Dermis lymphatic vessel endothelial cell (primary cell): ENCODE results near the gene AS3MT. TPM values are rescaled to one million over a fixed set of nuclear protein-coding genes. Genes with fewer than 3 reads are reported as not detected.

Source experiments
- total RNA-seq: library from RNA; depleted of rRNA; stranded (reverse); fragments of >200 nt; gene quantifications from 2 replicates; pipeline ENCODE4 v1.2.1, GENCODE V29; 2014

AS3MT gene, protein sequence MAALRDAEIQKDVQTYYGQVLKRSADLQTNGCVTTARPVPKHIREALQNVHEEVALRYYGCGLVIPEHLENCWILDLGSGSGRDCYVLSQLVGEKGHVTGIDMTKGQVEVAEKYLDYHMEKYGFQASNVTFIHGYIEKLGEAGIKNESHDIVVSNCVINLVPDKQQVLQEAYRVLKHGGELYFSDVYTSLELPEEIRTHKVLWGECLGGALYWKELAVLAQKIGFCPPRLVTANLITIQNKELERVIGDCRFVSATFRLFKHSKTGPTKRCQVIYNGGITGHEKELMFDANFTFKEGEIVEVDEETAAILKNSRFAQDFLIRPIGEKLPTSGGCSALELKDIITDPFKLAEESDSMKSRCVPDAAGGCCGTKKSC
- 0.43 and 0.54 TPM in 2 replicates for total RNA-seq

DNA sequence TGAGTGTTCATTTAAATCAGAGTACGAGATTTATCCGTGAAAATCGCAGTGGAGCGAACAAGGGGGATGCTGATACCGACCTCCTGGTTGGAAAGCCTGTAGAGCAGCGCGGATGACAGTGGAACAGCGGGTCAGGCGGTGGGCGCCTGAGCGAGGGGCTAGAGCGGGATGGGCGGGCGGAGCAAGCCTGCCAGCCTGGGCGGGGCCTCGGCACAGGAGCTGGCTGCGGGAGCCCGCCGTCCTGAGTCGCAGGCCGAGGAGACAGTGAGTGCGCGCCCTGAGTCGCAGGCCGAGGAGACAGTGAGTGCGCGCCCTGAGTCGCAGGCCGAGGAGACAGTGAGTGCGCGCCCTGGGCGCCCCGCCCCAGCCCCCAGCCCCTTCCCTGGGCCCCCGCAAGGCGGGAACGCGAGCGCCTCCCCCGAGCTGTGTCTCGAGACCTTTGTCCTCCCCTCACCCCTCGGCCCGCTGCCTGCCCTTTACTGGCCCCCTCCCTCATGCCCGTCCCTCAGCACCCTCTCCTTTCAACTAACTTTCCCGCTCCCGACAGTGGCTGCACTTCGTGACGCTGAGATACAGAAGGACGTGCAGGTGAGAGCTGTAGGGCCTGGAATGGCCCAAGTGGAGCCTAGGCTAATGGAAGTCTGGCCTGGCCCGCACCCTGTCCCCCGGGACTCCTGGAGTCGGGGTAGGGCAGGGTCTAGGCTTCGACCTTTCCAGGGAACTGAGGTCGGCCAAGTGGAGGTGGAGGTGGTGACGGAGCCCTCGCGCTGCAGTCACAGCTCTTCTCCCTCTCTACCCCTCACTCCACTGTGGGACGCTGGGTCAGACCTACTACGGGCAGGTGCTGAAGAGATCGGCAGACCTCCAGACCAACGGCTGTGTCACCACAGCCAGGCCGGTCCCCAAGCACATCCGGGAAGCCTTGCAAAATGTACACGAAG, at the start of gene AS3MT:
TSS of gene AS3MT (plus strand) at position 213 of the 941 bp plus-strand sequence. CDS start at position 336, 123 bp downstream.

DNA sequence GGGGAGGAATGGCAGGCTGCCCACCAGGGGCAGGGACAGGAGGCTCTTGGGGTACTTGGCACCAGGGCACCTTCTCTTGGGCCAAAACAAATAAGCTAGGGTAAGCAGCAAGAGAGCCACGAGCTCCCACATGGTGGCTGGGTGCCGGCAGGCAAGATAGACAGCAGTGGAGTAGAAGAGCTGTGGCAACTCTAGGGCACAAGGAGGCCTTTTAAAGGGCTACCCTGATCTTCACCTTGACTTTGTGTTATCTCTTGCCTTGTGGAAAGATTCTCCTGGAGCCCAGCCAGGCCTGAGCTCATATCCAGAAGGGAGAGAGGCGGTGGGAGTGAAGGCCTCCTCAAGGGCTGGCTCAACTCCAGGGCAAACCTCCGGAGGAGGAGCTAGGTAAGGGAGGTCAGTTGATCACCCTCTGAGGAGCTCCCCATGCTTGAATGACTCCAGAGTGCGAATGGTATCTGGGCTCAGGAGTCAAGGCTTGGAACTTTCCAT, 32.0 kb upstream of the AS3MT start, which contains the start of gene CYP17A1:
TSS of gene CYP17A1 (minus strand) at position 184 of the 492 bp plus-strand sequence. CDS start at position 132, 52 bp downstream.

DNA sequence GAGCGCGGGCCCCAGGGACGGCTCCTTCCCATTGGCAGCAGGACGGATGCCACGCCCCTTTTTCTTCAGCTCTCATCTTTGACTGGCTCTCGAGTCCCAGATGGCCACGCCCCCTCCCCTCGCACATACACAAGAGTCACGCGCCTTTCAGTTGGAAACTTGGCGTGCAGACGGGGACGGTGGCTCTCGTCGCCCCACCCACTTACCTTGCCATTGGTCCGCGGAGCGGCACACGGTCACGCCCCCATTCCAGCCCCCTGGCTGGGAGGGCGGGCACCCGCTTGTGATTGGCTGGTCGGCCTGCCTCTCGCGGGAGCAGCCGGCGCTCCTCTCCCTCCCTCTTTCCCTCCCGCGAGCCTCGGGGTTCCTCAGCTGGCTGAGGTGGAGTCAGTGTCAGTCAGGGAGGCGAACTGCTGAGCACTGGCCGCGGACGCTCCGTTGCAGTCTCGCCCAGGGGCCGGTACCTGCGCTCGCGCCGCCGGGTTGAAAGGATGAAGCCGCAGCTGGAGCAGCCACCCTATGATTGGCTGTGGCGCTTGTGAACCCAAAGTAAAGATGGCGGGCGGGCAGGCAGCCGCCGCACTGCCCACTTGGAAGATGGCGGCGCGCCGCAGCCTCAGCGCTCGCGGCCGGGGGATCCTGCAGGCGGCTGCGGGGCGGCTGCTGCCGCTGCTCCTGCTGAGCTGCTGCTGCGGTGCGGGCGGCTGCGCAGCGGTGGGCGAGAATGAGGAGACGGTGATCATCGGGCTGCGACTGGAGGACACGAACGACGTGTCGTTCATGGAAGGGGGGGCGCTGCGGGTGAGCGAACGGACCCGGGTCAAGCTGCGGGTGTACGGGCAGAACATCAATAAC, 48.9 kb downstream of the AS3MT start, which contains the start of gene CNNM2:
TSS of gene CNNM2 (plus strand) at position 333 of the 855 bp plus-strand sequence. CDS start at position 520, 187 bp downstream.

Other genes with a start within 250 kb of the AS3MT start
- gene TRIM8, start 225.0 kb upstream of the AS3MT start, total RNA-seq: 56.6 and 58.6 TPM in 2 replicates
- gene ARL3, start 155.1 kb upstream of the AS3MT start, total RNA-seq: 3.8 and 5.3 TPM in 2 replicates
- gene SFXN2, start 154.8 kb upstream of the AS3MT start, total RNA-seq: 7.0 and 8.6 TPM in 2 replicates
- gene WBP1L, start 125.5 kb upstream of the AS3MT start, total RNA-seq: 61.9 and 63.0 TPM in 2 replicates
- gene CYP17A1, start 32.1 kb upstream of the AS3MT start, total RNA-seq: not detected in 2 replicates
- gene BORCS7, start 15.2 kb upstream of the AS3MT start, total RNA-seq: 32.7 and 42.2 TPM in 2 replicates
- gene CNNM2, start 48.8 kb downstream of the AS3MT start, total RNA-seq: 2.4 and 2.5 TPM in 2 replicates